GM19455 (cell line): ENCODE results near the gene FYCO1.
"Not testable (repeated sequence)": the region's sequence is repeated elsewhere in the genome, so short reads cannot be mapped to it uniquely, and the experiment has no call there.

Experiments
- ATAC-seq: cut with Tn5 transposase; IDR thresholded peaks from one replicate; pipeline ENCODE4 v1.9.1; 2021; ENCODE audit not compliant: unreplicated experiment

FYCO1 gene

GRCh38 chr3:45995236-45996192, at the start of gene FYCO1:
Gene FYCO1, minus strand, starts transcription at chr3:45995824. Its CDS starts 10,914 bp downstream, at chr3:45984910.
- peak; percentile 87 for ATAC-seq

GRCh38 chr3:46038916-46039315, 43.3 kb upstream of the FYCO1 start:
- ATAC-seq: no peak

- ATAC-seq: not testable (repeated sequence)
Measured at GRCh38 chr3:46038071-46038470, 42.4 kb upstream of the FYCO1 start.

GRCh38 chr3:46036191-46036590, 40.6 kb upstream of the FYCO1 start:
- no peak for ATAC-seq

GRCh38 chr3:46031747-46032146, 36.1 kb upstream of the FYCO1 start:
- ATAC-seq: no peak

DNA sequence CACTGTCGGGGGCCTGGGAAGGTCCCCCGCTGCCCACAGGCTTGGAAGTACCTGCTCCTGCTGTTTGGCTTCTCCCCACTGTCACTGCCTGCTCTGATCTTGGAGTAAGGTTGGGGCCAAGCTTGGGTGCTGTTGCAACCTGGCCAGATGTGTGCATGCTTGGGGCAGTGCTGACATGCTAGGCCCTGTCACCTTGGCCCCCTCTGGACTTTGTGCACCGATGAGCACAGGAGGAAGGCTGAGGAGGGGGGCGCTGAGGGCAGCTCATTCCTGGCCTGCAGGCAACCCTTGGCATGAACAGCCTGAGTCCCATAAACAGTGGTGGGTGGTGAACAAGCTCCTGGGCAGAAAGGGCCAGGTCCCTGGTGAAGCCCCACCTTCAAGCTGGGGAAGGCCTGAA, 35.6 kb upstream of the FYCO1 start:
- ATAC-seq: no peak

GRCh38 chr3:46030626-46031025, 35.0 kb upstream of the FYCO1 start:
- ATAC-seq: no peak

- ATAC-seq: no peak
Measured at GRCh38 chr3:46029953-46030543, 34.4 kb upstream of the FYCO1 start.

- ATAC-seq: no peak
Measured at GRCh38 chr3:46027736-46028397, 32.2 kb upstream of the FYCO1 start.

DNA sequence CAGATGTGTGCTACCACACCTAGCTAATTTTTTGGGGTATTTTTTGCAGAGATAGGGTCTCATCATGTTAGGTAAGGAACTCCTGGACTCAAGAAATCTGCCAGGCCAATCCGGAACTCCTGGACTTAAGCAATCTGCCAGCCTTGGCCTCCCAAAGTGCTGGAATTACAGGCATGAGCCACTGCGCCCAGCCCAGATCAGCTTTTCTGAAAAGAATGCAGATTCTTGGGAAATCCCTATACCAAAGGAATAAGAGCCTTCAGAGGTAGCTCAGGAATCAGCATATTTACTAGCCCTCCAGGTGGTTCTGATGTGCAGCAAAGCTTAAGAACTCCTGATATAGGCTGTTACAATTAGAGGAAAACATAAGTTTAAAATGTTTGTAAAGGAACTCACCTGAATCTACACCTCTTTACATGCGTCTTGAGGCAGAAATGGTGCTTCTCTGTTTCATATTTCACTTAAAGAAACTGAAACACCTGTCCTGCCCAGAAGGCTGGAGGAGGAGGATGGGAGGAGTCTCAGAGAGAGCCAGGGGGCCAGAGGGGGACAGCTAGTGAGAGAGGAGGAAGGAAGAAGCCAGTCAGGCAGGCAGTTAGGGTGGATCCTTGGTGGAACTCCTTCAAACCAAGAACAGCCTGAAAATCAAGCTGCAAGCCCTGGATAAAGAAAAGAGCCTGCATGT, 31.5 kb upstream of the FYCO1 start, which contains the start of gene XCR1:
TSS of gene XCR1 (minus strand) at position 463 of the 685 bp plus-strand sequence. CDS start 5,536 bp downstream, outside the sequence.
- no peak for ATAC-seq

DNA sequence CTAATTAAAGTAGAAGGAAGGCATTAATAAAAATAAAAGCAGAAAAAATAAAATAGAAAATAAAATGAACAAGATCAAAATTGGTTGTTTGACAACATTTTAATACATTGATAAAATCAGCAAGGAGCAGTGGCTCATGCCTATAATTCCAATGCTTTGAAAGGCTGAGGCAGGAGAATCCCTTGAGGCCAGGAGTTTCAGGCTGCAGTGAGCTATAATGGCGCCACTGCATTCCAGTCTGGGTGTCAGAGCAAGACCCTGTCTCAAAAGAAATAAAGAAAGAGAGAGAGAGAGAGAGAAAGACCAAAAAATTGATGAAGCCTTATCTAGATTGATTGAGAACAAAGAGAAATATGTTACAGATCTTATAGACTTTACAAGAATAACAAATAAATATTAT, 29.5 kb upstream of the FYCO1 start:
- no peak for ATAC-seq

DNA sequence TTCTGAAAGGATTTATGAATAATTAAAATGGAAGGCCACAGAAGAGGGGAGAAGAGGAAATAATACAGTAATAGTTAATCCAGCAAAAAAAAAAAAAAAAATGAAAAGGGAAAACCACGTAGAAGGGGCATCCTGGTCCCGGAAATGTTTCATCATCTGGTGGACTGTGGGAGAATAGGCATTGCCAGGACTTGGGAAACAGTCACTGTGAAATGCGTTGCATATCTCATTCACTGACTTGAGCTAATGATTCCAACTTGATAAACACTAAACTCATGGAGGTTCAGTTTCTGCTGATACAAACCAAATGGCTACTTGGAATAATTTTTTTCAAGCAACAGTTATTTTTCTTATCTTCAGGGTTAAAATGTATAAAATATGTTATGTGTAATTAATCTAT, 28.5 kb upstream of the FYCO1 start:
- no peak for ATAC-seq

DNA sequence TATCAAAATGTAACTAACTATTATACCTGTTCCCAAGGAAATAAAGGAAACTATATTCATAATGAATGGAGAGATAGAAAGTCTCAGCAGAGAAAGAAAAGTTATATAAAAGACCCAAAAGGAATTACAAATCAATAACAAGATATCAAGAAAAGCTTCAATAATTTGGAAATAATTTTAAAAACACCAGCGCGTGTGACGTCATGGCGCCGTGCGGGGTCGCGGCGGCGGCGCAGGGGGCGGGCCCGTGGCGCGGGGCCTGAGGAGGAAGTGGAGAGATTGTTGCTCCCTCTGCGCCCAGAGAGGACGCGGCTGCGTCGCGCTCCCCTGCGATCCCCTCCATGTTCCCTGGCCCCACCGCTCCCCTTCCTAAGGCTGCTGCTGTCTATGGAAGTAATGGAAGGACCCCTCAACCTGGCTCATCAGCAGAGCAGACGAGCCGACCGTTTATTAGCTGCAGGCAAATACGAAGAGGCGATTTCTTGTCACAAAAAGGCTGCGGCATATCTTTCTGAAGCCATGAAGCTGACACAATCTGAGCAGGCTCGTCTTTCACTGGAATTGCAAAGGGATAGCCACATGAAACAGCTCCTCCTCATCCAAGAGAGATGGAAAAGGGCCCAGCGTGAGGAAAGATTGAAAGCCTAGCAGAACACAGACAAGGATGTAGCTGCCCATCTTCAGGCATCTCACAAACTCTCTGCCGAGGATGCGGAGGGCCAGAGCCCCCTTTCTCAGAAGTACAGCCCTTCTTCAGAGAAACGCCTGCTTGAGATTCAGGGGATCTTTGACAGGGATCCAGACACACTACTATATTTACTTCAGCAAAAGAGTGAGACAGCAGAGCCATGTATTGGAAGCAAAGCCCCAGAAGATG, 27.5 kb upstream of the FYCO1 start:
- no peak for ATAC-seq

DNA sequence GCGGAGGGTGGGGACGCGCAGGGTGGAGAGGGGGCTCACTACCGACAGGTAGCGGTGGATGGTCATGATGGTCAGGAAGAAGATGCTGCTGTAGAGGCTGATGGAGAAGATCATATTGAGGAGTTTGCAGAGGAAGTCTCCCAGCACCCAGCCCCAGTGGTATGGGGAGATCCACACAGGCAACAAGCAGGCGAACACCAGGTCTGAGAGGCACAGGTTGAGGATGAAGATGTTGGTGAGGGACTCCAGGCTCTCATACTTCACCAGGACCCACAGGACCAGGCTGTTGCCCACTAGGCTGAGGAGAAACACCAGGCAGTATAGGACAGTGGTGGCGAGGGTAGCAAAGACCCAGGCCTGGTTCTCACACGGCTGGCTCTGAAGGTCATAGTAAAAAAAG, 25.9 kb upstream of the FYCO1 start:
- no peak for ATAC-seq

- no peak for ATAC-seq
Measured at GRCh38 chr3:46020766-46021510, 25.3 kb upstream of the FYCO1 start.

GRCh38 chr3:46019707-46020106, 24.1 kb upstream of the FYCO1 start:
- no peak for ATAC-seq

GRCh38 chr3:46017720-46018119, 22.1 kb upstream of the FYCO1 start:
- no peak for ATAC-seq

- no peak for ATAC-seq
Measured at GRCh38 chr3:46013316-46014094, 17.9 kb upstream of the FYCO1 start.

- no peak for ATAC-seq
Measured at GRCh38 chr3:46012246-46012645, 16.6 kb upstream of the FYCO1 start.
